OCI-LY1 (cell line): ENCODE measurements around the gene LDLRAD3.

Experiments used
- CTCF ChIP-seq: fragments of 200-600 bp; sonication (generic), shearing (Covaris generic); IDR thresholded peaks from 2 replicates; pipeline ENCODE4 v1.5.1; 2017; ENCODE audit warnings: mild to moderate bottlenecking, antibody characterized with exemption, low read length, moderate library complexity, mixed read lengths
- EZH2 ChIP-seq: fragments of 200-600 bp; sonication (generic), shearing (Covaris generic); IDR thresholded peaks from 2 replicates; pipeline ENCODE4 v1.8.0; 2017; ENCODE audit warnings: borderline replicate concordance, mixed run types, mild to moderate bottlenecking, antibody characterized with exemption, low read length, moderate library complexity, mixed read lengths

DNA sequence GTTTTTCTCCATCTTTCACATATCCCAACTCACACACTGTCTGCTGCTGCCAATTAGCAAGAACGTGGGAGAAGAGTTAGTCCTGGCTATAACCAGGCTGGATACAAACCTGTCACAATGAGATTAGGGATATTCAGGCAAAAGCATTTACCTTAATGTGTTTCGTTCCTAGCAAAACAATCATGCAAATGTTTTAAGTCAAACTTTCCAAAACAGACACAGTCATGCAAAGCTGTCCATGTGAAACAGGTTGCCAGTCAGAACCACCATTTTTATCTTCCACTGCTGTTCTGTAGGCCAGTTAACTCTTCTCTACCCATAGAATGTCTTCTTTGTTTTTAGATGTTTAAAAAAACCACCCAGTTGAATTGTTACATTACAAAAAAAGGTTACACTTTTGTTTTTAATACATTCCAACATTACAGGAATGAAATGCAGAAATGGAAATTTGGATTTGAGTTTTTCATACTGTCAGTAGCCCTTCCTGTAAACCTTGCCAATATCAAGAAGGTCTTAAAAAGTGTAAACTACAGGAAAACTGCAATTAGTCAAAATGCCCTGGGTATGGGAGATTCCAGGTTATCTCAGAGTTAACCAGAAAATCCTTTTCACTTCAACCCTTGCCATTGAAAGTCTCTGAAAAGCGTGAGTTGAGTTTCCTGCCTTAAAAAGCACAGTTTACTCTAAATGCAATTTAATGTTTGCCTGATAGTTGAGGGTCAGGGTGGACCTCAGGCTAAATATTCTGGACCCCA is 34.2 kb upstream of the LDLRAD3 start:
- TF ChIP-seq CTCF (no peak), EZH2 (no peak)
